Globus pallidus (tissue), 1 donor: ENCODE results near the gene OPA3.
A peak's percentile ranks its signal among the peaks of the same experiment; 100 is the strongest.
"Not testable (repeated sequence)": the region's sequence is repeated elsewhere in the genome, so short reads cannot be mapped to it uniquely, and the experiment has no call there.

Experiments used
- DNase-seq: peaks from one replicate; pipeline ENCODE4 v3.0.0-alpha.2; 2015; ENCODE audit warnings: low spot score

OPA3 gene

DNA sequence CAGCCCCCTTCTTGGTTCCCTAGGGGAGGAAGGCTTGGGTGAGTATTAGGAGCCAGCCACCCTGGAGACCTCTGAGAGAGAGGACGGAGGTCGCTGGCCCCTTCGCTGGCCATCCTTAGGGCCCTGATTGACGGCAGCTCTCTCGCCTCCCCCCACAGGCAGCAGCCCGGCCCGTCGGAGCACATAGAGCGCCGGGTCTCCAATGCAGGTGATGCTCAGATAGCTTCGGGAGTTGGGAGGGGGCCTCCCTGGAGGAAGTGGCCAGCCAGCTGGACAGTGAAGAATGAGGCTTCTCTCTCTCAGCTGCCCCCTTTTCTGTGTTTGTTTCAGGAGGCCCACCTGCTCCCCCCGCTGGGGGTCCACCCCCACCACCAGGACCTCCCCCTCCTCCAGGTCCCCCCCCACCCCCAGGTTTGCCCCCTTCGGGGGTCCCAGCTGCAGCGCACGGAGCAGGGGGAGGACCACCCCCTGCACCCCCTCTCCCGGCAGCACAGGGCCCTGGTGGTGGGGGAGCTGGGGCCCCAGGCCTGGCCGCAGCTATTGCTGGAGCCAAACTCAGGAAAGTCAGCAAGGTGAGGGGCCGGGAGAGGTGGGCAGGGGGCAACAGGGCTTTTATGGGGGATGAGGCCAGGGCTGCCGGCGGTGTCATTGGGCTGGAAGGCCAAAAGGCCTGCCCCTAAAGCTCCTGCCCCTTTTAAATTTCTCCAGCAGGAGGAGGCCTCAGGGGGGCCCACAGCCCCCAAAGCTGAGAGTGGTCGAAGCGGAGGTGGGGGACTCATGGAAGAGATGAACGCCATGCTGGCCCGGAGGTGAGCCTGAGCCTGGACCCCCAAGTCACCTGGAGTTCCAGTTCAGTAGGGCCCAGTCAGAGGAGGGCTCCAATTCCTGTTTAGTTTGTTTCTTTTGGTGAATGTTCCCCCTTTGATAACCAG, 62.3 kb downstream of the OPA3 start:
- DNase-seq: no peak

DNA sequence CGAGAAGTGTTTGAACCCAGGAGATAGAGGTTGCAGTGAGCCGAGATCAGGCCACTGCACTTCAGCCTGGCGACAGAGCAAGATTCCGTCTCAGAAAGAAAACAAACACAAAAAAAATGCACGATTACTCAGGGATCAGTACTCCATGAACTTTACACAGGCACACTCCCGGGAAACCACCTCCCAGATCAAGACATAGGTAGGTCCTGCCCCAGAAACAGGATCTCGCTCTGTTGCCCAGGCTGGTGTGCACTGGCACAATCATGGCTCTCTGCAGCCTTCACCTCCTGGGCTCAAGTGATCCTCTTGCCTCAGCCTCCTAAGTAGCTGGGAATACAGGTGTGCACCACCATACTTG, 66.2 kb downstream of the OPA3 start:
- DNase-seq: no peak

DNA sequence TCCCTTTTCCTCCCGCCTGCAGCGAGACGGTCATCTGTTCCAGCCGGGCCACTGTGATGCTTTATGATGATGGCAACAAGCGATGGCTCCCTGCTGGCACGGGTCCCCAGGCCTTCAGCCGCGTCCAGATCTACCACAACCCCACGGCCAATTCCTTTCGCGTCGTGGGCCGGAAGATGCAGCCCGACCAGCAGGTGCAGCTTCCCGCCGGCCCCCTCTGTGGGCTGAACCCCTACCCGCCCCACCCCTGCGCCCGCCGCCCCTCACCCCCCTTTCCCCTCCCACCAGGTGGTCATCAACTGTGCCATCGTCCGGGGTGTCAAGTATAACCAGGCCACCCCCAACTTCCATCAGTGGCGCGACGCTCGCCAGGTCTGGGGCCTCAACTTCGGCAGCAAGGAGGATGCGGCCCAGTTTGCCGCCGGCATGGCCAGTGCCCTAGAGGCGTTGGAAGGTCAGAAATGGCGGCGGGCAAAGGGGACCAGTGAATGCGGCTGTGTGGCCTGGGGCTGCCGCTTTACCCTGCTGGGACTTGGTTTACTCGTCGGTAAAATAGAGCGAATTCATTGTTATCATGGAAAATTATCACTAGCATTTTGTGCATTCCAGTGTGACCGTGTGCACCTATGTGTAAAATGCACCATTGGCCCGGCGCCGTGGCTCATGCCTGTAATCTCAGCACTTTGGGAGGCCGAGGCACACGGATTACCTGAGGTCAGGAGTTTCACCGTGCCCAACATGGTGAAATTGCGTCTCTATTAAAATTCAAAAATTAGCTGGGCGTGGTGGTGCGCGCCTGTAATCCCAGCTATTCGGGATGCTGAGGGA, 66.7 kb downstream of the OPA3 start:
- no peak for DNase-seq

DNA sequence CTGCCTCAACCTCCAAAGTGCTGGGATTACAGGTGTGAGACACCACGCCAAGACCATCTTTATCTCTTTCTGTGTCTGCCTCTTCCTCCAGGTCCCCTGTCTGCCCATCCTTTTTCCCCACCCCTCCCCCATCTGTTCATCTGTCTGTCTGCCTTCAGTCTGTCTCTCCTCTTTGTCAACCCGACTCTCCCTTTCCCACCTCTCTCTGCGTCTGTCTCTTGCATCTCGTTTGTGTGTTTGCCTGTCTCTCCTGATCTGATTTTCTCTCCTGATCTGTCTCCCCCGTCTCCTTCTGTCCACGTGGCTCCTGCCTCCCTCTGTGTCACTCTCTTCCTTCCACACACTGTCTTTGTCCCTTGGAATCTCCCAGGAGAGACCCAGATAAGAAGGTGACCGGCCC, 67.4 kb downstream of the OPA3 start:
- no peak for DNase-seq

DNA sequence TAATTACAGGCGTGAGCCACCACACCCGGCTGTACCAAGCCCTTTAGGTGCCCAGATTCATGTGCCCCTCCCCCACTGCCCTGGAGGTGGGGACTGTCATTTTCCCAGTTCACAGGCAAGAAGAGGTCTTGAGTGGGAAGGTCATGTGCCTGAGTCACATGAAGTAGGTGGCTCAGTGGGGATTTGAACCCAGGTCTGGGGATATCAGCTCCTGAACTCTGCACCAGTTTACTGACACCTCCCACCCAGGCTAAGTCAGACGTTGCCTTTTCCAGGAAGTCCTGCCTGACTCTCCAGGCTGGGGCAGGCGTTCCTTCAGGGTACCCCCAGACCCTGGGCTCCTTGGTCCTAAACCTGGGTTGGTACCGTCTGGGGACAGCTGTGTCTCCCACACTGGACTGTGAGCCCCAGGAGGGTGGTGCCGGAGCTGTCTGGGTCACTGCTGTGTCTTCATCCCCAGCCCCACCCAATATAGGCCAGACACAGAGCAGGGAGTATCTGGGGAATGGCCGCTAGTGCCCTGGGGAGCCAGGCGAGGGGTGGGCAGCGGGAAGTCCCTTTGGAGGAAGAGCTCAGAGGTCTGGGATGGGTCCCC, 68.7 kb downstream of the OPA3 start:
- no peak for DNase-seq

DNA sequence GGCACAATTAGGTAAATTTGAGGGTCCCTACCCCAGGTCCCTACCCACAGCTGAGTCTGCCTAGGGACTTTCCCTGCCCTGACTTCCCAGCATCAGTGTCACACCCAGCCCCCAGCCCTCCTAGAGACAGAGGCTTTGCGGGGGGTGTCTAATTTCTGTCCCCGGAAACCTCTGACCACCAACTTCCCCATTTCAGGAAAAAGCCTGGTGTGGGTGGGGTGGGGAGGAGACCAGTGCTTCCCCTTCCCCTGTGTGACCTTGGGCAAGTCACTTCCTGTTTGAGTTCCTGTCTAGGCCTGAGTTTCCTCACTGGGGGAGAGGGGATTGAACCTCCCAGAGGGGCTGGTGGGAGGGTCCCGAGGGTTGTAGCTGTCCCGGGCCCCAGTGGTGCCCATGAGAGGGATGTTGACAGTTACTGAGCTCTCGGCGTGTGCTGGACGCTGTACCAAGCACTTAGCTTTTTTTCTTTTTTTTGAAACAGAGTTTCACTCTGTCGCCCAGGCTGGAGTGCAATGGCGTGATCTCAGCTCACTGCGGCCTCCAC, 69.4 kb downstream of the OPA3 start:
- DNase-seq: no peak

DNA sequence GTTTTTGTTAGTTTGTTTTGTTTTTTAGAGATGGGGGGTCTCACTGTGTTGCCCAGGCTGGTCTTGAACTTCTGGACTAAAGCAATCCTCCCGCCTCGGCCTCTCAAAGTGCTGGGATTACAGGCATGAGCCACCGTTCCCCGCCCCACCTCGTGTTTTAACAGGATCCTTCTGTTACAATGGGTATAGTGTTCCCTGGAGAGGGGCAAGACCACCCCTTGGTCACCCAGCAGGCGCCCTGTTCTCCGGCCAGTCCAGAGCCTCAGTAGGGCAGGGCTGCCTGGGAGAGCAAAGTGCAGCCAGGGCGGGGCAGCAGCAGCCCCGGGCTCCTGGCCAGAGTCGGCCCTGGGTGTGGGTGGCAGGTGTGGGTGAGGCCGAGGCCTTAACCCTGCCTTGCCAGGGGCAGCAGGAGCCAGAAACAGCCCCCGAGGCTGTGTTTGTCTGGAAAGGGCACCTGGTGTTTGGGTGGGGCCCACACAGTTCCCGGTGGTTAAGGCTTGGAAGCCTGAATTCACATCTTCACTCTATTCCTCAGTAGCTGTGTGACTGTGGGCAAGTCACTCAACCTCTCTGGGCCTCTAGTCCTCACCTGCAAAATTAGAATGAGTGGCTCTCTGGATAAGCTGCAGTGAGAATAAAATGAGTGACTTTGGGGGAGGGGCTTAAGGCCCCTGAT, 70.1 kb downstream of the OPA3 start:
- no peak for DNase-seq

DNA sequence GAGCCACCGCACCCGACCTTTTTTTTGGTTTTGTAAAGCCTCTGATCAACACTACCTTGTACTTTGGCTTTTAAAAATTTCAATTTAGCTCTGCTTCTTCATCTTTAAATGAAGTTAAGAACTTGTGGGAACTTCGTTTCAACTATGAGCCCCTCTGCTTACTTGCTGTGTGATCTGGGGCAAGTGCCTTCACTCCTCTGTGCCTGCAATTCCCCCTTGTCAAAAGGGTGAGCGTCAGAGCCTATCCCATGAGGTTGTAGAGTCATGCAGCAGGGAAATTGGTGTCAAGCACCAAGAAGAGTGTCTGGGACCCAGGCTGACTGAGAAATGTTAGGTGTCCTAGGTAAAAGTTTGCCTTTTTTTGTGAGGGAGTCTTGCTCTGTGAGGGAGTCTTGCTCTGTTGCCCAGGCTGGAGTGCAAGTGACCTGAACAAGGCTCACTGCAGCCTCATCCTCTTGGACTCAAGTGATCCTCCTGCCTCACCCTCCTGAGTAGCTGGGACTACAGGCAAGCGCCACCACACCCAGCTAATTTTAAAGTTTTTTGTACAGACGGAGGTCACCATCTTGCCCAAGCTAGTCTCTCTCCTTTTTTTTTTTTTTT, 71.6 kb downstream of the OPA3 start:
- no peak for DNase-seq

DNA sequence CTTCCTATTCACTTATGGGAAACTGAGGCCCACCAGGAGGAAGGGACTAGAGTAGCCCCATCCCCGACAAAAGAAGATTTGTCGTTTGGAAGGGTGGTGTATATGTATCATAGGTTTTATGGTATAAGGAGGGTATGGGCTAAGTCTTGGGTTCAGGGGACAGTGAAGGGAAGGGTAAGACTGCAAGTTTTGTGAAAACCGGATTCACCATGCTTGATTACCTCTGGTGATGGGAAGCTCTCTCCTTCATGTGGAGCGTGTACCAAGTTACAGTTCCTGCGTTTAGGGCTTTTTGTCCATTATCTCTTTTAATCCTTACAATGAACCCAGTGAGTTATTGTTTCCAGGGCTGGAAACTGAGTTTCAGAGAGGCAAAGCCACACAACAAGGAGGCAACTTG, 73.5 kb downstream of the OPA3 start:
- no peak for DNase-seq

DNA sequence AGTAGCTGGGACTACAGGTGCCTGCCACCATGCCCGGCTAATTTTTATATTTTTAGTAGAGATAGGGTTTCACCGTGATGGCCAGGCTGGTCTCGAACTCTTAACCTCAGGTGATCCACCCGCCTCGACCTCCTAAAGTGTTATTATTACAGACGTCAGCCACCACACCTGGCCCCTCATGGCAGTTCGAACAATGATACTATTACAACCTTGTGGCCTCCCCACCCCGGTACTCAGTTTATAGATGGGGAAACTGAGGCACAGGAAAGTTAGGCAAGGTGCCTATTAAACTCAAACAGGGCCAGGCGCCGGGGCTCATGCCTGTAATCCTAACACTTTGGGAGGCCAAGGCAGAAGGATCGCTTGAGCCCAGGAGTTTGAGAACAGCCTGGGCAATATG, 74.2 kb downstream of the OPA3 start:
- DNase-seq: not testable (repeated sequence)

DNA sequence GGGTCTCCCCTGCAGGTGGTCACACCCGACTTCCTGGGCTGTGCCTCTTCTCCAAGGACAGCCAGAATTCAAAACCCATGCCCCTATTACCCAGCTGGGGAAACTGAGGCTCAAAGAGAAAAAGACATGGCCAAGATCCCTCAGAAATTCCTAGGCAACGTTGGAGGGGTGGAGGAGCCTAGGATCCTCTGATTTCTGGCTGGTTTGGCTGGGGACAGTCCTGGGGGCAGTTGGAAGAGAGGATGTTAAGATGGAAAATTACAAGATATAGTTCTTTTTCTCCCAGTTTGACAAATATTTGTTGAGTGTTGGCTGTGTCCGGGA, 74.9 kb downstream of the OPA3 start:
- DNase-seq: no peak

DNA sequence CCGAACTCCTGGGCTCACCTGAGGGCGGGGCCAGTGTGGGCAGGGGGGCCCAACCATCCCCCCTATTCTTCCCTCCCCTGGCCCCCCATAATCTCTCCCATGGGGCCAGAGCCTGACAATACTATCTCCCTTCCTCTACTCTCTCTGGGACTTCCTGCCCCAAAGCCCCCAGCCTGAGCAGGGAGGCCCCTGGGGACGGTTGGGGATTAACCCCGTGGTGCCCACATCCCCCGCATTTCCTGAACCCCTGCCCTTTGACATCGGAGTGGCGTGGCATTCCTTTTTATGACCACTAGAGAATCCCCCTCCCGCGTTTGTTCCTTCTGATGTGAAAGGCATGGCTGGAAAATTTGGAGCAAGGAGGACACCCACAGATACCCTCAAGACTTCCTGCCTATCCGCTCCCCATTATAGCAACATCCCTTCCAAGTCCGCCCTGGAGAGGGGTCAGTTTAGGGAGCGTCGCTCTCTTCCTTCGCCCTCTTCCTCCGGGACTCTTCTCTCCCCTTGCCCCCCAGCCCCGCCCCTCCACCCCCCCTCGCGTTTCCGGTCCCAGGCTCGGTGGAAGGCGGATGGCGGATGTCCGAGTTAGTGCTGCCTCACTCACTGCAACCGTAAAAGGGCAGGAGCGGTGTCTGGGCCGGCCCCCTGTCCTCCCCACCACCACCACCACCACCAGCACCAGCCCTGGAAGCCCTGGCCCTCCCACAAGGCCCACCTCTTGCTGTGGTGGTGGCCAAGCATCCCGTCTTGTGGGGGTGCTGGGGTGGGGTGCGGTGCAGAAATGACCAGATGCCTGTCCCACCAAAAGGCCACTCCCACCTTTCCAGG, 75.5 kb downstream of the OPA3 start:
- no peak for DNase-seq

DNA sequence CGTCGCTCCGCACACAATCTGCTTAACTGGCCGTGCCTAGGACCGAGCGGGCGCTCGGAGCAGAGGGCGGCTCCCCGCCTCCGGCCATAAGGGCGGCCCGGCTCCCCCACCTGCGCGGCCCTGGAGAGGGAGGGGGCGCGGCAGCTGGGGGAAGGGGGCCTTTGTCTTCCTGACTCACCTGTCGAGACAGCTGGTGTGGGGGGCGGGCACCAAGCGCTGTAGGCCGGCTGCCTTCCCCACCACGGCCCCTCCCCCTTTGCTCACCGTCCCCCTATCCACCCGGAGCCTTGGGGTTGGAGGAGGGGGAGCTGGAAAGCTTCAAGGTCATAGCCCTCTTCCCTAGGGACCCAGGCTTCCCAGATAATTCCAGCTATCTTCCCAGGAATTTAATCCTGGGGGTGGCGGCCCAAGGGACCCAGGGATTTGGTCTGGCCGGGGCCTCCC, 76.2 kb downstream of the OPA3 start:
- no peak for DNase-seq

DNA sequence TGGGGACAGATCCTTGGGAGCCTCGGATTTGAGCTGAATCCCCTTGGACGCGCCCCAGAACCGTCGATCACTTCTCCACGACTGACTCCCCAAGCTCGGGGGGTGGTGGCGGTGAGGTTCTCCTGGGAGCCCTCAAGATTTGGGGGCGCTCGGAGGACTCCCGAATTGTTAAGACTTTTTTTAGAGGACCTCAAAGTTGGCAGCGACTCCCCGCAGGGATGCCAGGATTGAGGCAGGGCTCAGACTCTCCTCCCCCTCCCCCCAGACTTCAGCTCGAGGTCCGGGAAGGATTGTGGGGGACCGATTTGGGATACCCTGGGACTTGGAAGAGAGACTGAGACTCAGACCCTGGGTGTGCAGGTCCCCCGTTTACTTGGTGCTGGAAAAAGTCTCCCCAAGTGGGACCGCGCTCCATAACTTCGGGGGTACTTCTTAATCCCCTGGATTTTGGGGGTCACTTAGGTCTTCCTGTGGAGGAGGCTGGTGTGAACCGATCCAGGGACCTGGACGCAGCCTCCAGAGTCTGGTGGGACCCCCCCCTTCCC, 76.7 kb downstream of the OPA3 start:
- DNase-seq: no peak

DNA sequence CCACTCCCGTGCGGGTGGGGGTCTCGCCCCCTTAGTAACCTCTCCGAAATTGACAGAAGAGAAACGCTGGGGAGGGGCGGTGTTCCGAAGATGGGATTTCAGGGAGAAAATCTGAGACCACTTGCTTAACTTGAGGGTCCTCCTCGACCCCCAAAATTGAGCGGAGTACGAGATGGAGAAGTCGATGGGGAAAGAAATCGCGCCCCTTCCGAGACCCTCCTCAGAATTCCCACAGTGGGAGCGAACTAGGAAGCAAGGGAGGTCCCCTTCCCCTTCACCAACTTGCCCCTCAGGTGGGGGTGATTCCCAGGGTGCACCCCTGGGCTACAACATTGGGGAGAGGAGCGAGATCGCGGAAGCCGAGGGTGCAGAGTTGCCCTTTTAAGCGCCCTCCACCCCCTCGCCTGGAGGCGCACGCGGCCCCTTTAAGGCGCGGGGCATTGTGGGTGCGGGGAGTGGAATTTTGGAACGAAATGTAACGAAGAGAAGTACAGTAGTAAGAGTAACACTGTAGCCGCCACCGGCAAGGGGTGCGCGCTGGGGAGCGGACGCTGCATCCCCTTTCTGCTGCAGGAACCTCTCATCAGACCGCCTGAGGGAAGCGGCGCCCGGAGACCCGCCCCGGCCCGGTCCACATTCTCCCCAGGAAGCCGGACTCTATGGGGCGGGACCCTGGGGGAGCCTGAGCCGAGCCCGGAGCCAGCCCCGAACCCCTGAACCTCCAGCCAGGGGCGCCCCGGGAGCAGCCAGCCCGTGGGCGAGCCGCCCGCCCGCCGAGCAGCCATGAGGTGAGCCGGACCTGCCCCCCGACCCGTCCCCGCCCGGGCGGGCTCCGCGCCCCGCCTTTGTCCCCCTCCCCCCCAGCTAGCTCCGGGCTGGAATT, 77.4 kb downstream of the OPA3 start, which contains the start of gene VASP:
Gene VASP (plus strand): TSS at position 491 of the 883 bp plus-strand sequence. CDS start 293 bp downstream, at position 784.
- DNase-seq: no peak

DNA sequence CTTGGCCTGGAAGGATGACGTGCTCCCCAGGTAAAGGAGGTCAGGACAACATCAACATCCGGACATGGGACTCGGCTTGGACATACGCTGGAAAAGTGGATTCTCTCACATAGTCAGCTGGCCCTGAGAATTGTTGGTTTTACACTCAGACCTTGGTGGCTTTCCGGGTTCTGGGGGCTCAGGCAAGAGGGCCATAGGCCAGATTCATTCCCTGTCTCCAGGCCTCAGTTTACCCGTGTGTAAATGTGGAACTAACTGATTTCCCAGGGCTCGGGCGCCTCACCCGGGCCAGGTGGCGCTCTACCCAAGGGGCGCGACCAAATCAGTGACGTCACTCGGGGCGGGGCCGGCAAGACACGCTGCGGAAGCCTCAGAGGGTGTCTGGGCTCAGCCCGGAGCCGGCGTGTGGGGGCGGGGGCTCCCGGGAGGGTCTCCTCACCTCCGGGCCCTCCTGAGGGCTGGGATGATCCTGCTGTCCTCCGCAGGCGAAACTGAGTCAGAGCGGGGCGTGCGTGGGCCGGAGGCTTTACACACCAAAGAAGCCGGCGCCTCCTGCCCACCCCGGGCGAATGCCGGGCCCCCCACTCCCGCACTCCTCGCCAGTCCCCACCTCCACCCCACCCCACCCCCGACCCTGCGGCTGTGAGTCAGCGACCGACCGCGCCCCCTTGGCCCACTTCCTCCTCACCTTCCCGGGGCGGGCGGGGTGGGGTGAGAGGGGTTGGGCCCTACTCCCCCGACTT, 78.2 kb downstream of the OPA3 start:
- peak; percentile 86 for DNase-seq

DNA sequence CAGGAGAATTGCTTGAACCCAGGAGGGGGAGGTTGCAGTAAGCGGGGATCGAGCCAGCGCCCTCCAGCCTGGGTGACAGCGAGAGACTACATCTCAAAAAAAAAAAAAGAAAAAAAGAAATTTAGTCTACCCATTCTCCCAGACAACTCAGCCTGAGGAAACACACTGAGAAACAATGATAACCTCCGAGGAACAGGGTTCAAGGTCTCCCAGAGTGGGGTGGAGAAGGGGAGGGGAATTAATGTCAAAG, 78.7 kb downstream of the OPA3 start:
- DNase-seq: no peak

DNA sequence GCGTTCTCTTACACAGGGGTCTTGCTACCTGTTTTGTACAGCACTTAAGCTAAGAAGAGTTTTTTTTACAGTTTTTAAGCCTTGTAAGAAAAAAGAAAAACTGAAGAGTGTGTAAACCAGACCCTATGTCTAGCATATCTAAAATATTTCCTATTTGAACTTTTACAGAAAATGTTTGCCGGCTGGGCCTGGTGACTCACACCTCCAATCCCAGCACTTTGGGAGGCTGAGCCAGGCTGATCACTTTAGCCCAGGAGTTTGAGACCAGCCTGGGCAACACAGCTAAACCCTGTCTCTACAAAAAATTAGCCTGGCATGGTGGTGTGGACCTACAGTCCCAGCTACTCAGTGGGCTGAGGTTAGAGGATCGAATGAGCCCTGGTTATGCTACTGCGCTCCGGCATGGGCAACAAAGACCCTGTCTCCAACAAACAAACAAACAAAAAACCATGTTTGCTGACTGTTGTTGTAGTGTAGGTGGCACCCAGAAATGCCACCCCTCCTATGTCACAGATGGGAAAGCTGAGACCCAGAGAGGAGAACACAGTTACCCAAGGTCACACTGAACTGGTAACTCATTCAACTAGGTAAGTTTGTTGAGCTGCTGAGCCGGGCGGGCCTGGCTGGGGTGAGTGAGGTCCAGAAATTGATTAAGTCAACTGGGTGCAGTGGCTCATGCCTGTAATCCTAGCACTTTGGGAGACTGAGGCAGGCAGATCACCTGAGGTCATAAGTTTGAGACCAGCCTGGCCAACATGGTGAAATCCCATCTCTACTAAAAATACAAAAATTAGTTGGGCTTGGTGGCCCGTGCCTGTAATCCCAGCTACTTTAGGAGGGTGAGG, 79.2 kb downstream of the OPA3 start:
- no peak for DNase-seq
